PC-3 (cell line): ENCODE measurements around the gene ATP5PB. TPM values are rescaled to one million over a fixed set of nuclear protein-coding genes. Genes with fewer than 3 reads are reported as not detected.

Experiments
- ATAC-seq: fragments of 200-7000 bp; cut with Tn5 transposase; 2 replicates; pipeline ENCODE4 v1.9.1; 2020; ENCODE audit warnings: mild to moderate bottlenecking, moderate library complexity
- BruUV-seq: library from RNA; stranded (reverse); fragments of 400-500 nt; replicated peaks from 2 replicates; lab custom pipeline; 2021; lab: Mats Ljungman, UMichigan
- CTCF ChIA-PET: fragments of 300-600 bp; sonication (Branson Sonifier 250); formaldehyde crosslinking; loops from one replicate; lab custom pipeline; 2022; ENCODE audit warnings: antibody characterized with exemption; lab: Charles Lee
- POLR2A ChIA-PET: fragments of 300-600 bp; sonication (Branson Sonifier 250); formaldehyde crosslinking; loops from one replicate; lab custom pipeline; 2022; ENCODE audit warnings: antibody characterized with exemption; ENCODE audit not compliant: unreplicated experiment; lab: Charles Lee
- DNase-seq: peaks from one replicate; pipeline ENCODE4 v3.0.0-alpha.2; 2015
- H2AFZ ChIP-seq: fragments of 300-600 bp; sonication (generic); 2 replicates; pipeline ENCODE4 v1.6.0; 2016; ENCODE audit warnings: antibody characterized with exemption, low read length
- H3F3A ChIP-seq: fragments of 300-600 bp; sonication (generic); one replicate; pipeline ENCODE4 v1.6.0; 2017; ENCODE audit warnings: antibody characterized with exemption, low read length, control low read depth, mild to moderate bottlenecking; ENCODE audit not compliant: unreplicated experiment
- H3K27ac ChIP-seq: fragments of 300-600 bp; sonication (generic); 2 replicates; pipeline ENCODE4 v1.5.1; 2016; ENCODE audit warnings: mild to moderate bottlenecking, low read length
- H3K27me3 ChIP-seq: fragments of 300-600 bp; sonication (generic); 2 replicates; pipeline ENCODE4 v1.6.1; 2016; ENCODE audit warnings: low read length, mixed read lengths
- H3K36me3 ChIP-seq: fragments of 300-600 bp; sonication (generic); 2 replicates; pipeline ENCODE4 v1.6.1; 2016; ENCODE audit warnings: low read depth, mixed run types, low read length, mixed read lengths
- H3K4me1 ChIP-seq: fragments of 300-600 bp; sonication (generic); 2 replicates; pipeline ENCODE4 v1.5.1; 2016; ENCODE audit warnings: low read length; ENCODE audit not compliant: insufficient read depth
- H3K4me2 ChIP-seq: fragments of 300-600 bp; sonication (generic); 2 replicates; pipeline ENCODE4 v1.6.0; 2016; ENCODE audit warnings: low read length
- H3K4me3 ChIP-seq: fragments of 300-600 bp; sonication (generic); 2 replicates; pipeline ENCODE4 v1.5.1; 2016; ENCODE audit warnings: mild to moderate bottlenecking, low read length, mixed read lengths
- H3K79me2 ChIP-seq: fragments of 300-600 bp; sonication (generic); 2 replicates; pipeline ENCODE4 v1.6.1; 2017; ENCODE audit warnings: low read length, mixed read lengths
- H3K9ac ChIP-seq: fragments of 300-600 bp; sonication (generic); 2 replicates; pipeline ENCODE4 v1.6.0; 2016; ENCODE audit warnings: mild to moderate bottlenecking, low read length
- H3K9me2 ChIP-seq: fragments of 300-600 bp; sonication (generic); replicated peaks from 2 replicates; pipeline ENCODE4 v1.6.1; 2016; ENCODE audit warnings: mixed run types, low read length, mixed read lengths
- H3K9me3 ChIP-seq: fragments of 300-600 bp; sonication (generic); 2 replicates; pipeline ENCODE4 v1.6.1; 2016; ENCODE audit warnings: low read length, mixed read lengths
- H4K20me1 ChIP-seq: fragments of 300-600 bp; sonication (generic); 2 replicates; pipeline ENCODE4 v1.6.1; 2016; ENCODE audit warnings: low read length, mixed read lengths
- CTCF ChIP-seq: fragments of 300-600 bp; sonication (generic); conservative IDR thresholded peaks from 2 replicates; pipeline ENCODE4 v1.5.1; 2017; ENCODE audit warnings: antibody characterized with exemption, low read depth, mild to moderate bottlenecking, low read length
- EZH2 ChIP-seq: fragments of 300-600 bp; sonication (generic); IDR thresholded peaks from one replicate; pipeline ENCODE4 v1.6.1; 2017; ENCODE audit warnings: antibody characterized with exemption, mild to moderate bottlenecking, low read length; ENCODE audit not compliant: unreplicated experiment
- EZH2phosphoT487 ChIP-seq: fragments of 300-600 bp; sonication (generic); IDR thresholded peaks from 2 replicates; pipeline ENCODE4 v1.6.1; 2018; ENCODE audit warnings: mild to moderate bottlenecking, antibody characterized with exemption, low read length, borderline replicate concordance
- intact Hi-C: fragments of 100-400 bp; cut with micrococcal nuclease; formaldehyde crosslinking; loops from 2 replicates; pipeline ENCODE4 v1.9.0; 2023
- total RNA-seq: library from RNA; depleted of rRNA; stranded (reverse); fragments of >200 nt; gene quantifications from 2 replicates; pipeline ENCODE4 v1.2.3, GENCODE V29; 2014

The ATP5PB gene
- total RNA-seq, 1 experiment from 2014 or later: 612 TPM

- BruUV-seq: no TSS peak
- no peak overlapping the region for H3K4me2 ChIP-seq
- H3K27me3 ChIP-seq: no peaks in the 10 kb centered on the region
- H3K79me2 ChIP-seq: peaks cover 50% of the 10 kb centered on the region
- POLR2A ChIA-PET: no interaction called here
- intact Hi-C loops: no loop called here
- TF ChIP-seq CTCF: no peak
- TF ChIP-seq EZH2phosphoT487: no peak
- no peak for TF ChIP-seq EZH2
- ATAC-seq (no peak), DNase-seq (no peak)
- H4K20me1 ChIP-seq: peaks cover 16% of the 10 kb centered on the region; the same call in 1 of the 2 replicates
- CTCF ChIA-PET: no interaction called here
- no peak overlapping the region for H3K4me3 ChIP-seq
- H3K4me1 ChIP-seq: peaks cover 9% of the 10 kb centered on the region
- no peak overlapping the region for H3K27ac ChIP-seq
- no peaks in the 10 kb centered on the region for H3F3A ChIP-seq
- H3K9me2 ChIP-seq: no peaks in the 10 kb centered on the region
- peaks cover 74% of the 10 kb centered on the region for H3K36me3 ChIP-seq
- H2AFZ ChIP-seq: no peak overlapping the region
- no peaks in the 10 kb centered on the region for H3K9me3 ChIP-seq
- no peak overlapping the region for H3K9ac ChIP-seq
Measured at GRCh38 chr1:111455642-111456031, 6.4 kb downstream of the ATP5PB start.

GRCh38 chr1:111461765-111462164 is 12.5 kb downstream of the ATP5PB start:
- intact Hi-C loops: no loop called here
- Histone ChIP-seq H3K9me3 (no peaks in the 10 kb centered on the region), H3F3A (peaks cover 7% of the 10 kb centered on the region), H3K79me2 (no peaks in the 10 kb centered on the region; the same call in 1 of the 2 replicates), H3K4me2 (no peak overlapping the region), H3K4me3 (no peak overlapping the region), H2AFZ (no peak overlapping the region), H3K9me2 (no peaks in the 10 kb centered on the region), H3K36me3 (peaks cover 54% of the 10 kb centered on the region), H3K27ac (no peak overlapping the region), H3K4me1 (no peaks in the 10 kb centered on the region; the same call in 1 of the 2 replicates), H3K27me3 (no peaks in the 10 kb centered on the region), H4K20me1 (no peaks in the 10 kb centered on the region), H3K9ac (no peak overlapping the region)
- BruUV-seq: no TSS peak
- no peak for ATAC-seq
- ChIA-PET POLR2A (no interaction called here), CTCF (no interaction called here)
- TF ChIP-seq CTCF (no peak), EZH2 (no peak), EZH2phosphoT487 (no peak)
- DNase-seq: no peak

GRCh38 chr1:111462370-111463028 is 13.2 kb downstream of the ATP5PB start:
- no peak for TF ChIP-seq EZH2
- TF ChIP-seq CTCF: no peak
- TF ChIP-seq EZH2phosphoT487: no peak
- ATAC-seq (no peak), DNase-seq (no peak)
- H3K36me3 ChIP-seq: peaks cover 46% of the 10 kb centered on the region
- no peak overlapping the region for H3K27ac ChIP-seq
- H3K4me2 ChIP-seq: no peak overlapping the region
- peaks cover 7% of the 10 kb centered on the region for H3F3A ChIP-seq
- no TSS peak for BruUV-seq
- no peaks in the 10 kb centered on the region; the same call in 1 of the 2 replicates for H3K79me2 ChIP-seq
- no peaks in the 10 kb centered on the region for H3K27me3 ChIP-seq
- no peak overlapping the region for H3K4me3 ChIP-seq
- H3K9me2 ChIP-seq: no peaks in the 10 kb centered on the region
- intact Hi-C loops: no loop called here
- POLR2A ChIA-PET: no interaction called here
- no peaks in the 10 kb centered on the region for H3K9me3 ChIP-seq
- H2AFZ ChIP-seq: no peak overlapping the region
- H3K9ac ChIP-seq: no peak overlapping the region
- no peaks in the 10 kb centered on the region for H4K20me1 ChIP-seq
- no peaks in the 10 kb centered on the region; the same call in 1 of the 2 replicates for H3K4me1 ChIP-seq
- CTCF ChIA-PET: no interaction called here
